ENCODE data around the gene JARID2.
"Not testable (repeated sequence)": the region's sequence is repeated elsewhere in the genome, so short reads cannot be mapped to it uniquely, and the experiment has no call there.

The JARID2 gene

DNA sequence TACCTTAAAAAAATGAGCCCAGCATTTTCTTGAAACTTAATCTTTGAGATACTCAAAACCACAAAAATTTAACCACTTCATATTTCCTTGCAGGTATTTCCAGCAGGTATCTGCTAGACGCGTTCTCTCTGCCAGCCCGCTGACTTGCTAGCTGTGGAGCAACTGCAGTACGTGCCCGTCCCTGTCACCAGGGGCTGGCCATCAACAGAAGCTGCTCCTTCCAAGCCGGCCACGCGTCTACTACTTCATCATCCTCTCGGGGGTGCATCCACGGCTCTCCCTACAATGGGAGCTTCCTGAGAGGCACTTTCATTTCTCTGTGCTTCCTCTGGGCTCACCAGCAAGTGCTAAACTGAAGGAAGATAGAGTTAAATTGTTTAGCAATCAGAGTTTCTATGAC is 284.5 kb downstream of the JARID2 start:
- DNase-seq = peak; percentile 37

DNA sequence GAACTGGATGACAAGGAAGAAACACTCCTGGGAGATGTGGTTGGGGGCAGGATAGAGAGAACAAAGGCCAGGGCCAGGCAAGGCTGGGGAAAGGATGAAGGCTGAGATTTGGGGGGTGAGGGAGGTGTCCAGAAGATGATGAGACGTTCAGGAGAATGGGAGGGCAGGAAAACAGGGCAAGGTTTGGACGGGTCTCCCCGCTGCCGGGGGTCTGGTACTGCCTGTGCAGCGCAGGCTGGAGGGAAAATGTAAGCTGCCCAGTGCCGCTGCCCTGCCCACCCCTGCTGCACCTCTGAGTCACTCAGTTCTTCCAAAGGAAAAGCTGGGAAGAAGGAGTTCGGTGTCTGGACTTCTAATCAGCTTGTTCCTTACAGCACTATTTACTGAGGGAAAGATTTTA is 286.1 kb downstream of the JARID2 start:
- DNase-seq = no peak

DNA sequence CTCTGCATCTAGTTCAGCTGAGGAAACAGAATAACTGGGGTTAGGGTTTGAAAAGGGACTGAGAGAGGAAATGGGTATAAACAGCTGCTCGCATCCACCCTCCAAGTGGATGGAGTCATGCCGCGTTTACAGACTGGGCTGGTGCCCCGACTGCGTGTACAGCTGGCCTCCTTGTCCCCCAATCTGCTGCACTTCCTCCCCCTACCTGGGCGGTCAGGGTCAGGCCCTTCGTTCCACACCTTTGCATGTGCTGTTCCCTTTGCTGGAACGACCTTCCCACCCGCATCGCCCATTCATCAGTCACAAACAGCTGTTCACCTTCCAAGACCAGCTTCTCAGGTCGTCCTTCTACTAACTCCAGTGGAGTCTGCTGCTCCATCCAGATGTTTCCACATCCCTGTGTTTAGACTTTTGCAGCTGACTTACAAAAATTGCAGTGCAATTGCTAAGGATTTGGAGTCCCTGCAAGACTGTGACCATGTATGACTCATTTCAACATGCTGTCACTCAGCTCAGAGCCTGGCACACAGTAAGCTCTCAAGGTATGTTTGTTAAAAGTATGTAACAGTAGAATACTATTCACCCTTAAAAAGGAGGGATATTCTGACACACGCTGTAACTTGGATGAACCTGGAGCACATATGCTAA is 287.6 kb downstream of the JARID2 start:
- no peak for DNase-seq

DNA sequence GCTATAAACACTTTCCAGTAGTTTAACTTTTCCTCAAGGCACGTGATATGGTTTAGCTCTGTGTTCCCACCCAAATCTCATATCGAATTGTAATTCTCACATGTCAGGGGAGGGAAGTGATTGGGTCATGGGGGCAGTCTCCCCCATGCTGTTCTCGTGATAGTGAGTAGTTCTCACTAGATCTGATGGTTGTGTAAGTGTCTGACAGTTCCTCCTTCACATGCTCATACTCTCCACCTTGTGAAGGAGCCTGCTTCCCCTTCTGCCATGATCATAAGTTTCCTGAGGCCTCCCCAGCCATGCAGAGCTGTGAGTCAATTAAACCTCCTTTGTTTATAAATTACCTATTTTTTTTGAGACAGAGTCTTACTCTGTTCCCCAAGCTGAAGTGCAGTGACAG is 289.1 kb downstream of the JARID2 start:
- DNase-seq = peak; percentile 75

DNA sequence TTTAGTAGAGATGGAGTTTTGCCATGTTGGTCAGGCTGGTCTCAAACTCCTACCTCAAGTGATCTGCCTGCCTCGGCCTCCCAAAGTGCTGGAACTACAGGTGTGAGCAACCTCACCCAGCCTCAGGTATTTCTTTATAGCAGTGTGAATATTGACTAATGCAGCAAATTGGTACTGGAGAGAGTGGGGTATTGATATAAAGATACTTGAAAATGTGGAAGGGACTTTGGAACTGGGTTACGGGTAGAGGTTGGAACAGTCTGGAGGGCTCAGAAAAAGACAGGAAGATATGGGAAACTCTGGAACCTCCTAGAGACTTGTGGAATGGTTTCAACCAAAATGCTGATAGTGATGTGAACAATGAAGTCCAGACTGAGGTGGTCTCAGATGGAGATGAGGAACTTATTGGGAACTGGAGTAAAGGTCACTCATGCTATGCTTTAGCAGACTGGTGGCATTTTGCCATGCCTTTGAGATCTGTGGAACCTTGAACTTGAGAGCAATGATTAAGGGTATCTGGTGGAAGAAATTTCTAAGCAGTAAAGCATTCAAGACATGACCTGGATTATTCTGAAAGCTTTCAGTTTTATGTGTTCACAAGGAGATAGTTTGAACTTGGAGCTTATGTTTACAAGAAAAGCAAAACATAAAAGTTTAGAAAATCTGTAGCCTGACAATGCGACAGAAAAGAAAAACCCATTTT is 289.8 kb downstream of the JARID2 start:
- DNase-seq = no peak

DNA sequence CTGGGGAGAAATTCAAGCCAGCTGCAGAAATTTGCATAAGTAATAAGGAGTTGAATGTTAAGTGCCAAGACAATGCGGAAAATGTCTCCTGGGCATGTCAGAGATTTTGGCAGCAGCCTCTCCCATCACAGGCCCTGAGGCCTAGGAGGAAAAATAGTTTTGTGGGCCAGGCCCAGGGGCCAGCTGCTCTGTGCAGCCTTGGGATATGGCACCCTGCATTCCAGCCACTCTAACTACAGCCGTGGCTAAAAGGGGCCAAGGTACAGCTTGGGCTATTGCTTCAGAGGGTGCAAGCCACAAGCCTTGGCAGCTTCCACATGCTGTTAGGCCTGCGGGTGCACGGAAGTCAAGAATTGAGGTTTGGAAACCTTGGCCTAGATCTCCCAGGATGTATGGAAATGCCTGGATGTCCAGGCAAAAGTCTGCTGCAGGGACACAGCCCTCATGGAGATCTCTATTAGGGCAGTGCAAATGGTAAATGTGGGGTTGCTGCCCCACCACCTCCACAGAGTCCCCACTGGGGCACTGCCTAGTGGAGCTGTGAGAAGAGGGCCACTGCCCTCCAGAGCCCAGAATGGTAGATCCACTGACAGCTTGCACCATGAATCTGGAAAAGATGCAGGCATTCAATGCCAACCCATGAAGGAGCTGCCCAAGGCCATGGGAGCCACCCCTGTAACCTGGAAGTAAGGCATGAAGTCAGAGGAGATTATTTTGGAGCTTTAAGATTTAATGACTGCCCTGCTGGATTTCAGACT is 290.5 kb downstream of the JARID2 start:
- DNase-seq = no peak

DNA sequence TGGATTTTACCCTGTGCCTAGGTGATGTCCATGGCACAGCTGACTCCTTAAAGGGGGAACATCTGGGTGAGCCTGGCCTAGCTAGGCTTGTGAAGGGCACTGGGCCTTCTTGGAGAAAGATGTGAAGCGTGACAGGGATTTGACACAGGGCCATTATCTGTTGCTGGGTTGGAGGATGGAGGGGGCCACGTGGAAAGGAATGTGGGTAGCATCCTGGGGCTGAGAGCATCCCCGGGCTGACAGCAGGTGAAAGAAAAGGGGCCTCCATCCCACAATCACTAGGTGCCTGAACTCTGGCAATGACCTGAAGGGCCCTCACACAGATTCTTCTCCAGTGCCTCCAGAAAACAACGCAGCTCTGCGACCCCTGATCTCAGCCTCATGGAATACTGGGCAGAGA is 292.2 kb downstream of the JARID2 start:
- DNase-seq = no peak

DNA sequence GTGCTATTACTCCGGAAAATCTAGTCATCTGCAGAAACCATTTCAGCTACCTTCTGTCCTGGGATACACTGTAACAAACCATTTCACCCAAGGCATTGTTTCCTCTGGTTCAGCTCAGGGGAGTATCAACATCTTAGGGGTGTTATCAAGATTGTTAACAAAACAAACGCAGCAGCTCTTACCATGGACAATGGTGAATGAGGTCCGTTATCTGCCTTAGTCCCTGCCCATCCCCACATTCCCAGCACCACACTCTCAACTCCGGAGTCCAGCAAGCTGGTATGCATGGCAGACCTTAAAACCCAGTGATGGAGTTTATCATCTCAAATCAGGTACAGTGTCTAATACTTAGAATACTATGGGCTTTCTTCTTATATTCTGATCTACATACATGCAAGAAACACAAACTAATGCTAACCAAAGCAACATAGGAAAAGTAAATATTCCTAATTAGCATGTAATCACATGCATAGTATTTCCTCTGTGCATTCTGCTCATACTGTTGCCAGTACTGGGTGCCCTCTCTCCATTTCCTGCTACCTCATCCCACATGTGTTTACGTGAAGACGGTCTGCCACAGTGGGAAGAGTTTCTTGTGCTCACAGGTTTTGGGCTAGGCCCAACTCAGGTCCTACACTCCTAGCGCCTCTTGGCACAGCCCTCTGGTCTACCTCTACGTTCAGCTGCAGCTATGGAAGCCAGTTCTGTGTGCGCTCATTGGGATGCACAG is 293.1 kb downstream of the JARID2 start:
- DNase-seq = no peak

DNA sequence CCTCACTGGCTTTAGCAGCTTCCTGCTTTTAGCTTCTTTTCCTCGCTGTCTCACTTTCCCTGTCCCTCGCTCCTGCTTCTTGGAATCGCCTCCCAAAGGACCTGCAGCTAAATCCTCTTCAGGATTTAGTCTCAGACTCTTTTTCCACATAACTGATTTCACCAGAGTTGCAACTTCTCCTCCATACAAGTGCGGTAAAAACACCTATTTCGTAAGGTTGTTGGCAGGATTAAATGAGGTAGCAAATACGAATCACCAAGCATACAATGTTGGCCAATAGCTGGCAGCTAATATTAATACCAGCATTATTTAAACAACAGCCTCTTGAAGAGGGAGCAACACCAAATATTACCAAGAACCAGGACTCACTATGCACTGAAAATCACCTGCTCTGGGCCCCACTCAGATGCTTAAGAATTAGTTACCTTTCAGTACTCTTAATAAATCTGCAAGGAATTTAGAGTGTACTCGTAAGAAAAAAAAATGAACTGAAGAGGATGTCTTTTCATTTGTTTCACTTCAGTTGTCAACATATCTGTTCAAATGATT is 293.9 kb downstream of the JARID2 start:
- no peak for DNase-seq

DNA sequence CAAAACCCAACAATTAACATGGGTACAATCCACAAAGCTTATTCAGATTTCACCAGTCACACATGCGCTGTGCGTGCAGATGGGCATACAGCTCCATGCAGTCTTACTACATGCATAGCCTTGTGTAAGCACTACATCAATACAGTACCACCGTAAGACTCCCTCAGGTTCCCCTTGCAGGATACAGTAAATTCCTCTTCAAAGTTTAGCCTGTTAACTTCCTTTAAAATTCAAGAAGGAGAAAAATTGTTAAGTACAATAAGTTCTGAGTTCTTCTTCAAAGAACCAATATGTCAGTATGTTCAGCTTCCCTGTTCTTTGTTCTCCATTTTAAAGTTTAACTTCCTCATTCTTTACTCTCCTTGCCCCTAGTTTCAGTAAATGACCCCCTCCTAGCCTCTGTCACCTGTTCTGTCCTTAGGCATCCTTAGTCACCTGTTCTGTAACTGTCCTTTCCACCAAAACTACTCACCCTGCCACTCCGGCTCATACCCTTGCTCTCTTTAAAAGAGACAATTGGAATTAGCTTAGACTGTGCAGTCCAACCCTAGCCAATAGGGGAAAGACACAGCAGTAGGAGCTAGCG is 297.6 kb downstream of the JARID2 start:
- DNase-seq = not testable (repeated sequence)

DNA sequence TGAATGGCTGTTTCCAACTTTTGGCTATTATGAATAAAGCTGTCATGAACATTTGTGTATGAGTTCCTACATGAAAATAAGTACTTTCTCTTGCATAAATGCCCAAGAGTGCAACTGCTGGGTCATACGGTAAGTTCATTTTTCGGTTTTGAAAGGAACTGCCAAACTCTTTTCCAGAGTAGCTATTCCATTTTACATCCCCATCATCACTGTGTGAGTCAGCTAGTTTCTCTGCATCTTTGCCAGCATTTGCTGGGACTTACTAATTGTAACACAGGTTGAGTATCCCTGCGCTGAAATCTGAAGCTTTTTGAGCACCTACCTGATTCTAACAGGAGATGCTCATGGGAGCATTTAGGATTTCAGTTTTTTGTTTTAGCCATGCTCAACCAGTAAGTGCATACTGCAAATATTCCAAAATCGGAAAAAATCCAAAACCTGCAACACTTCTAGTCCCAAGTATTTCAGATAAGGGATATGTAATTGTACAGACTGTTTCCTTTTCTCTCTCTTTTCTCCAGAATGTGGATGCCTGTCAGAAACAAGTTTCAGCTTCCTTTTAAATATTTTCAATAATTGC is 298.5 kb downstream of the JARID2 start:
- DNase-seq = no peak

DNA sequence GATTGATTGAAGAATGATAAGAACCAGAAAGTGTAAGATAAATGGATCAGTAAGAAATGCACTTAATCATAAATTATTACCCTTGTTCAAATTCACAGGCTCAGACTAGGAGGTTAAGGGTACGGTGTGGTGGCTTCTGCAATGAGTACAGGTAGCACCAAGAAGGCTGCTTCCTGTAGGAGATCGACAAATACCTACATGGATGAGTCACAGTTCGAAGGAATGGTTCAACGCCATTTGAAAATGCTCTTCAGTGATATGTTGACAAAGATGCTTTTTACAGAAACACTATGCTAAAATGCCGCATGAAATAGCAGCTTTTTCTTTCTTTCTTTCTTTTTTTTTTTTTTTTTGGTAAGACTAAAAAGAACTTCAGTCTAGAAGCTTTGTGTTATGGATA is 300.7 kb downstream of the JARID2 start:
- DNase-seq = no peak

DNA sequence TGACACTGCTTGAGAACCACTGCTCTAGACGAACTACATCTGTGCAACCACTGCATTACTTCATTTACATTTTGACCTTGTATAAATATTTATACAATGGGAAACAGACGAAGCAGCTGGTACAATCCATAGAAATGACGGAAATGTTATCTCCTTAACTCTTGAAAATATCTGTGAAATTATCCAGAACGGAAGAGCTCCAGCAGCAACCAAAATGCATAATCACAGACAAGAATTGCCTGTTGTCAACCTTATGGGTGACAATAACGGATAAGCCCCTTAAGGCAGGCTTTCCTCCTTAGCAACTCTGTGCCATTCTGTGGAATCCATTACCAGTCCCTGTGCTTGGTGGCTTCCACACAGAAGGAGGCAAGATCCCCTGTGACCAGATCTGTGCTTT is 301.5 kb downstream of the JARID2 start:
- DNase-seq = no peak

DNA sequence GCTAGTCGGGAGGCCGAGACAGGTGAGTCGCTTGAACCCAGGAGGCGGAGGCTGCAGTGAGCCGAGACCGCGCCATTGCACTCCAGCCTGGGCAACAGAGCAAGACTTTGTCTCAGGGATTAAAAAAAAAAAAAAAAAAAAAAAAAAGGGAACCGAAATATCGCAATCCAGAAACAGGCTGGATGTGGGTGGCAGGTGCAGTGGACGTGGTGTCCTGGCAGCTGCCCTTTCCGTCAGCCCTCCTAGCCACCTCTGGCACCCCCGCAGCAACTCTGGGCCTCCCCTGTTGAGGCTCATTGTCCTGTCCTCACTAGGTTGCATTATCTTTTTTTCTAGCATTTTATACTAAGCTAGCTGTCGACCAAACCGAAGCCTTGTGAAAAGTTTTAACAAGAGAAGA is 303.5 kb downstream of the JARID2 start:
- no peak for DNase-seq

DNA sequence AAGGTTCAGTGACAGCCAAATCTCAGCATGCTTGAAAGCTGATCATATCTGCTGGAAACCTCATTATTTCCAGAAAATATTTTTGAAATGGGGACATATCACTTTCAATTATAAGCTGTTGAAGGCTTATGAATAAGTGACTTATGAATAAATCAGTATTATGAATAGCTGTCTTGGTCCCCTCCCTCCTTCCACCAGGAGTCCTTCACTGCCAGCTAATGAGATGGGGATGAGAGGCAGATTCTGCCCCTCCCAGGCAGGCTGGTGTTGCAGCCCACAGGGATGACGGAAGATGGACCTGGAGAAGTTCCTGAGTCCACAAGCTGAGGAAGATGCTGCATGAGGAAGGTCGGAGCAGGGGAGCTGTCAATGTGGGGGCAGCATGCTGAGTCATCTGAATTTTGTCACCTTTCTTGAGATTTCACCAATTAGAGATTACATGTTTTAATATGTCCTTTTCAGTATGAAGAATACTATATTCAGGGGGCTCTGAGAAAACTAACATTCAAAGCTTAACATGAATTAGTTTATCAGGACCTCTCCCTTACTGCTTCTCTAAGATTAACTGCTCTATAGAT is 304.8 kb downstream of the JARID2 start:
- no peak for DNase-seq

DNA sequence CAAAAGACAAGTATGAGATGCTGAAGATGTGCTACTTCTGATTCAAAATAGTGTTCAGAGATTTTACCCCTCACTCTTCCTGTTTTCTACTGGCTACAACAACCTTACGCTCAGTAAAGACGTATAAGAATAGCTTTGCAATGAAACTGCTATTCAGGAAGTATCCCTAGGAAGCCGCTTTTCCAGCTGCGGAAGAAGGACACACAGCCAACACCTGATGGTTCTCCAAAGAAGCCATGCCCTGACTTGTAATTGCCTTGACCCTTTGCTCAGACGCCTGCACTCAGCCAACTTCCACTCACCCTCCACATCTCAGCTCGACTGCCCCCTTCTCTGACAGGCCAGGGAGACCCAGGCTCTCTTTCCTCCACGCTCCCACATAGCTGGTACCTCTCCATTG is 305.4 kb downstream of the JARID2 start:
- no peak for DNase-seq

DNA sequence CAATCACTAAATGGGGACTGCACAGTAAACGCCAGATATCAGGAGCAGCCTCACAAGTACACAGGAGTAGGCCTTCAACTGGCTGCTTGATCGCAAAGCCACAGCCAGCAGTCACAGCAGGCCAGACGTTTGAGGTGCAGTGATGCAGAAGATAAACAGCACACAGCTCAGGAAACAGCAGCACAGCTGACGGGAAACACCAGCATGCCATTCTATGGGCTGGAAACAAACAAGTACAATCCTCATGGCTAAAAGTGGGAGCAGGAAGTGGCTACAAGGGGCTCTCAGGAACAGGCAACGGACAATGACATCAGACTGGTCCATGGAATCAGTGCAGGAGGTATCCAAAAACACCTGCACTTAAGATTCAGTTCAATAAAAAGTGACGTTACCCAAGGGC is 305.9 kb downstream of the JARID2 start:
- DNase-seq = no peak

DNA sequence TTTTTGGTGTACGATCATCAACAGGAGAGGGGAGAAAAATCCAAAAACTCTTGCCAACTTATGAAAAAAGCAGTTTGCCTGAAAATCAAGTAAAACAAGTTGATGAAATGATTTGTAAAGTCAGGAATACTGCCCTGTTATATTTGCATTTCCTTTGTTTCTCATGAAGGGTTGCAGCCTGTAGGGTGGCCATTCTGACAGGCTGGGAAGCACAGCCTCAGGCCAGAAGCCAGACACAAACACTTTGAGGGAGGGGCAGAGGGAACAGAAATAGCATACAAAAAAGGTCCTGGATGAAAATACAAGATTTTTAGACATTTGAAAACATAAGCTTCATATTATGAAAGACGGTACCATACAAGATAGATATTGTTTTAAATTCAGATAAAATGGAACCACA is 307.2 kb downstream of the JARID2 start:
- DNase-seq = no peak

DNA sequence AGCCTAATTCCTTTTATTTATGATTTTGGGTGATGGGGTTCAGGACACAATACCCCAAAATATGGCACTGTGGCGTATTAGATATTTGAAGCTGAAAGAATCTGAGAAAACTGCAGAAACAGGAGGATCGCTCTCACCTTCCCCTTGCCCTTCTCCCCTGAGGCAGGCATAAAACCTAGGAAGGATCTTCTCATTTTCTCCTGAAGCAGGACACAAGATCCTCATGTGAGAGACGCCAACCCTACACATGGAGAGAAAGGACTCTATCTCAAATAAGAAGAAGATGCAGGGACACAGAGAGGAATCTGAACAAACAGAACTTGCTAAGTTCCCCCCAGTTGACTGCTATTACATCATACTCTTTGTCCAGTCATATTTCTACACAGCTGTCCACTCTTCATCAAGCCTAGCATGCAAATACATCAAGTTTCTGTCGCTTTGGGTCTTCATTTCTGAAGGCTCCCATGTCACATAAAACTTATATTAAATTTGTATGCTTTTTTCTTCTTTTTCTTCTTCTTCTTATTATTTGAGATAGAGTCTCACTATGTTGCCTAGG is 307.9 kb downstream of the JARID2 start:
- DNase-seq = peak; percentile 41

DNA sequence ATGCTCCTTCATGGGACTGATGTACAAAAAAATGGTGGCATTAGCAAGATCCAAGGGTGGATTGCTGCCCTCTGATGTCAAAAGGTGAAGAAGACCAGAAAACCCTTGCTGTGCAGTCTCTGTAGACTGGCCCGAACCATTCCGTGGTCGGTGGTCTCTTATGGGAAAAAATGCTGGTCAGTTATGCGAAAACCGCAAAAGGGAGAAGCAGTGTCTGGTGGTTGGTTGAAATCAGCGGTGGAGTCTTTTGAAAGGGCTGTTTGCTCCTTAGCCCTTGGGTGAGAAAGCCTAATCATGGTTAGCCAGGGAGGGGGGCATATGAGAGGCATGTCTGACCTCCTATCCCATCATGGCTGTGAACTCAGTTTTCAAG is 308.8 kb downstream of the JARID2 start:
- no peak for DNase-seq
